Transverse colon (tissue), 4 donors: ENCODE data around the gene SOX12.

Experiments
- POLR2A ChIP-seq: fragments of 450-650 bp; IDR thresholded peaks from one replicate; pipeline ENCODE4 v1.6.1; 2016; ENCODE audit warnings: antibody characterized with exemption, mild to moderate bottlenecking, moderate library complexity
- POLR2AphosphoS5 ChIP-seq, 3 donors: sonication (generic); formaldehyde crosslinking; IDR thresholded peaks; one replicate each; pipeline ENCODE4 v1.6.1; 2016; ENCODE audit warnings: antibody characterized with exemption in 3 of 3
- TF ChIP-seq, protein P1 (sequence below), 5 experiments: fragments of 200-600 bp in 3 of 5; fragments of 450-650 bp in 2 of 5; sonication (generic) in 3 of 5; IDR thresholded peaks; 1 replicate in 2 of 5; 2 replicates in 3 of 5; pipeline ENCODE4 v1.5.1; 2016 to 2017; ENCODE audit warnings: antibody characterized with exemption in 5 of 5, inconsistent platforms in 3 of 5, mild to moderate bottlenecking in 2 of 5, moderate library complexity in 1 of 5

DNA sequence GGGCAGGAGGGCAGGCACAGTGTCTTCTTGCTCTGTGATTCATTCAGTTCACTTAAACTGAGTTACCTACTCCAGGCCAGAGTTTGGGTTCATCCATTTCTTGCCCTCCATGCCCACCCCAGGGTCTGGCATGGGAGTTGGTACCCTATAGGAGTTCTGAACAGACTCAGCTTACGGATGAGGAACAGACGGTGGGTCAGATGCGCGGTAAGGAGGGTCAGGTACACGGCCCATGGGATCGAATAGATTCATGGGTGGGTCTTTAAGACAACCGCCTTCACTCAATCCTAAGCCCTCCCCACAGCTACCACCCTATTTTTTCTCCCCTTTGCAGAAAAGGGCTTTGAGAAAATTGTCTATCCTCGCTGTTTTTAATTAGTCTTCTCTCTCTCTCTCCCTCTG, 42.1 kb downstream of the SOX12 start:
- TF ChIP-seq, protein P1, sequence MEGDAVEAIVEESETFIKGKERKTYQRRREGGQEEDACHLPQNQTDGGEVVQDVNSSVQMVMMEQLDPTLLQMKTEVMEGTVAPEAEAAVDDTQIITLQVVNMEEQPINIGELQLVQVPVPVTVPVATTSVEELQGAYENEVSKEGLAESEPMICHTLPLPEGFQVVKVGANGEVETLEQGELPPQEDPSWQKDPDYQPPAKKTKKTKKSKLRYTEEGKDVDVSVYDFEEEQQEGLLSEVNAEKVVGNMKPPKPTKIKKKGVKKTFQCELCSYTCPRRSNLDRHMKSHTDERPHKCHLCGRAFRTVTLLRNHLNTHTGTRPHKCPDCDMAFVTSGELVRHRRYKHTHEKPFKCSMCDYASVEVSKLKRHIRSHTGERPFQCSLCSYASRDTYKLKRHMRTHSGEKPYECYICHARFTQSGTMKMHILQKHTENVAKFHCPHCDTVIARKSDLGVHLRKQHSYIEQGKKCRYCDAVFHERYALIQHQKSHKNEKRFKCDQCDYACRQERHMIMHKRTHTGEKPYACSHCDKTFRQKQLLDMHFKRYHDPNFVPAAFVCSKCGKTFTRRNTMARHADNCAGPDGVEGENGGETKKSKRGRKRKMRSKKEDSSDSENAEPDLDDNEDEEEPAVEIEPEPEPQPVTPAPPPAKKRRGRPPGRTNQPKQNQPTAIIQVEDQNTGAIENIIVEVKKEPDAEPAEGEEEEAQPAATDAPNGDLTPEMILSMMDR (IDR thresholded peaks at IDR 0.05) = no peak
- TF ChIP-seq POLR2A = no peak
- no peak for TF ChIP-seq POLR2AphosphoS5 (IDR thresholded peaks at IDR 0.05)
